HG03135 (cell line): Measurements from ENCODE around the gene DNM3.
"Not testable (repeated sequence)": the region's sequence is repeated elsewhere in the genome, so short reads cannot be mapped to it uniquely, and the experiment has no call there.

ENCODE experiments used
- ATAC-seq: cut with Tn5 transposase; IDR thresholded peaks from one replicate; pipeline ENCODE4 v1.9.1; 2021; ENCODE audit warnings: mild to moderate bottlenecking, moderate library complexity; ENCODE audit not compliant: unreplicated experiment

DNM3 gene

DNA sequence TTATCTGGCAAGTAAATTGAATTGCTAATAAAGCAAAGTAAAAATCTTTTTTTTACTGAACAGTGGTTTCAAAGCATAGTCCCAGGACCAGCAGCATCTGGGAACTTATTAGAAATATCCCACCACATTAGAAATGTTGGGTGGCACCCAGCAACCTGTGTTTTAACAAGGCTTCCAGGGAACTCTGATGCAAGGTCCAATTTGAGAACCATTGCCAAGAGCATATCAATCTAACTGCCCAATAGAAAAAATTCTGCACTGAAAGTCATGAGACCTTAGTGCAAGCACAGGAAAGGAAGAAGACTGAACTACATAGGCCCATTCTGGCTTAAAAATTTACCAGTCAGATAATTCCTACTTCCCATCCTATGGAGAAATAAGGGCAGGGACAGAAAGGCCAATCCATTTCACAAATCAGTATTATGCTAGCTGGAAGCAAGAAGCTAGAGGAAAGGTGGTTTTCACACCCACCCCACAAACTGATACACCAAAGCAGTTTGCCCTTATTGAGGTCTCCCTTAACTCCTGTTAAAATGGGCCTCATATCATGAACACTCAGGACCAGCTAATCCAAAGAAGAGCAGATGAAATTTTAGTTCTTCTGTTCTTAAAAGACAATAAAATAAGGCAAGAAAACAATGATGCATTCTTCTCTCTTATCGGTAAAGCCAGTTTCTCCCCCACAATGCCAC, 561.7 kb downstream of the DNM3 start:
- no peak for ATAC-seq

GRCh38 chr1:172404121-172404520, 562.8 kb downstream of the DNM3 start:
- no peak for ATAC-seq

- no peak for ATAC-seq
Measured at GRCh38 chr1:172405912-172406311, 564.6 kb downstream of the DNM3 start.

DNA sequence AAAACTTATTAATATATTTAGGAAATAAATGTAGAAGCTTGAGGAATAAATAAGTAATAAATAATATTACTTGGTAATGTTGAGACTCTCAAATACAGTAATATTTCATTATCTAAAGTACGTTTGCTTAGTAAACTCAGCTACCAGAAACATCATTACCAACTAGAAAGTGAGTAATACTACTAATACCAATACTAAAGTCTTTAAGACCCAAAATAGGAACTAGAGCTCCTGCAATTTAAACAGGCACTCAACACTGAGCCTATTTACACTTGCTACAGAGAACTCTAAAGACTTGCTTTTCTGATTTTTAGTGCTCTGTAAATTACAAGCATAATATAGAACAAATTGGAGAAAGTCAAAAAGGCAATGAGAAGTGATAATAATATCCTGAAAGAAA, 565.7 kb downstream of the DNM3 start:
- ATAC-seq, result no peak

DNA sequence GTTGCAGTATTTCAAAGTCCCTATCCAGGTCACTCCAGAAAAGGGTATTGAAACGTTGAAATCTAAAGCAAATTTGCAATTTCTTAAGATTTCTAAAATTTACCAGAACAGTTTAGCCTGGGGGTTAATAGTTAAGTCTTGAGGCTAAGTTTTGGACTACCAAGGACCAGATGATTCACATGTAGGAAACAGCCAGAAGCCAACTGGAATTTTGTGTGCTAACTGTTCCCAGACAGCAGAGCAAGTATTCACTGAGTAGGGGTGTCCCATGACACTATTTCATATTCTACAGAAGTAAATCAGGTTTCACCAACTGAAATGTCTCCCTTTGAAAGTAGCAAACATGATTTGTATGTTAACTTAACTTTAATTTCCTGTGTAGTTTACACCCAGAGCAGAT, 567.7 kb downstream of the DNM3 start:
- ATAC-seq, result no peak

DNA sequence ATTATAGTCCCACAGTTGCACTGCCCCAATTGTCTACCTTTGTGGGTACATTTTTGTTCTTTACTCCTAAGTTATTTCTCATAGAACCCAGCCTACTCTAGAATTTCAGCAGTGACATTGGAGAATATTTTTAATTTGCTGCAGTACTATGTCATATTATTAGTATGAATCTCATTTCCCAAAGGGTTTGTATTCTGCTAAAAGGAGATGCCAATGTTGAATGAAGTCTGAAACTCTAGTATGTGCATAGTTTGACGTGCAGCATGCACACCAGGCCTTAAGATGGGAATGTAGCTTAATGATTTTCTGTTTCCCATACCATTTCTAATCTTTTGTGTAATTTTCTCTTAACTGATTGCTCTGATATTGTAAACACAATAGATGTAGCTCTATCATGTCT, 568.7 kb downstream of the DNM3 start:
- no peak for ATAC-seq

DNA sequence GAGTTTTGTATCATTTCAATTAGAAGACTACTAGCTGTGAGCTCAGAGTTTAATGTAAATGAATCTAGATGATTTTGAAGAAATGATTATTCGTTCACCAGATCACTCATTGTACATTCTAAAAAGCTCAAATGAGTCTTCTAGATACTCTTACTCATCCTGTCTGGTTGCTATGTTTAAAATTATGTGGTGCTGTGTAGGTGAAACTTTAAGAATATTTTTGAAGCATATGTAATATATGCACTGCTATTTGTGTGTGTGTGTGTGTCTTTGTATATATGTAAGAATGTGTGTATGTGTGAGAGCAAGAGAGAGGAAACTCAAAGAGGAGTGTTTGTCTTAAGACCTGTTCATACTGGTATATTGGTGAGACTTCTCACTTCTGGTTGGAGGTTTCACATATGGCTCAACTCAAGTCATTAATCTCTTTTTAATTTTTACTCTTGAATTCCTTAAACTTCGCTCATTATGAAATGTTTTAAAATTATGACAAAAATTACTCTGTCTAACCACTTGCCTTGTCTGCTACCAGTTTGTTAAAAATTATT, 570.6 kb downstream of the DNM3 start:
- no peak for ATAC-seq

DNA sequence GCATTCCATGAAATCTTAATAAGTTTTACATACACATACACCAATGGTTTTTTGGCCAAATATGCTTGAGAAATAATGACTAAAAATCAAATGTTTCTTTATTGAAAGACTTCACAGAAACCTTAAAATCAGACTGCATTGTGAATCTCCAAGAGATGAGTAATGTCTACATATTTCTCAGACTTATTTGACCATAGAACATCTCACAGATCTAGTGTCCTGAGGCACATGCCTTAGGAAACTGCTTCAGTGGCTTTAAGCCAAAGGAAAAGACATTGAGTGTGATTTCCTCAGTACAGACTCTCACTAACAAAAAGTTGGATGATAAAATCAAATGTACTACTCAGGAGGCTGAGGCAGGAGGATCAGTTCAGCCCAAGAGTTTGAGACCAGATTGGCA, 573.0 kb downstream of the DNM3 start:
- ATAC-seq, result no peak

- ATAC-seq, result no peak
Measured at GRCh38 chr1:172416496-172417035, 575.3 kb downstream of the DNM3 start.

DNA sequence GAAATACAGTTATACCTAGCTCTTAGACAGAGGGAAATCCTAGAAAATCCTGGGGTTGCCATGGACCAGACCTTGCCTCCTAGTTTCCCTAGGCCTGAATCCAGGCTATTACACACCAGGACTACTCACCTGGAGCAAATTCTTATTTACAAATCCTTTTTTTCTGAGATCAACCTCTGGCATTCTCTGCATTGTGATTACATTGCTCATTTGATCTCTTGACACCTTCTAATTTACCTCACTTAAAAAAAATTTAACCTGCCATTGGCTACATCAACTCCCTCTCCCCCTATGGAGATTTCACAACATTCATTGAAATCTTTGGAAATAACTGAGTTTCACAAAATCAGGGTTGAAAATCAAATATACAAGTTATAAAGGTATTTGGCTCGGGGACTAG, 576.3 kb downstream of the DNM3 start:
- no peak for ATAC-seq

GRCh38 chr1:172420385-172420784, 579.1 kb downstream of the DNM3 start, which contains the start of gene C1orf105:
Gene C1orf105 (plus strand): TSS chr1:172420685. CDS start chr1:172420886, 201 bp downstream.
- ATAC-seq, result no peak

- no peak for ATAC-seq
Measured at GRCh38 chr1:172421974-172422604, 580.8 kb downstream of the DNM3 start.

GRCh38 chr1:172423336-172423735, 582.0 kb downstream of the DNM3 start:
- ATAC-seq, result no peak

- no peak for ATAC-seq
Measured at GRCh38 chr1:172425339-172425738, 584.0 kb downstream of the DNM3 start.

DNA sequence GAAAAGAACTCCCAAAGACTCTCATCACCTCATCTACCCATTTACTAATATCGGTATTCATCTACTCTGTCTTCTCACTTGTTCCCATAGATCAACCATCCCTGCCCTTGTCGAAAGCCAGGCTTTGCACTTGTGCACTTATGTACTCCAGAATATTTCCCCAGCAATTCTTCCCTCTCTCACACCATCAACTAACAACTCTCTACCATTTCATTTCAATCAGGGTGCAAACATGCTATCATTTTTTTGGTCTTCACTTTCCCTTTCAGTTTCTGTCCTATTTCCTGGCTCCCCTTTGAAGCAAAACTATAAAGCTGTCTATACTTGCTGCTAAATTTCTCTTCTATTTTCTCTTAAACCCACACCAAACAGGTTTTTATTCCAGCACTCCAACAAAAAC, 585.9 kb downstream of the DNM3 start:
- ATAC-seq, result no peak

DNA sequence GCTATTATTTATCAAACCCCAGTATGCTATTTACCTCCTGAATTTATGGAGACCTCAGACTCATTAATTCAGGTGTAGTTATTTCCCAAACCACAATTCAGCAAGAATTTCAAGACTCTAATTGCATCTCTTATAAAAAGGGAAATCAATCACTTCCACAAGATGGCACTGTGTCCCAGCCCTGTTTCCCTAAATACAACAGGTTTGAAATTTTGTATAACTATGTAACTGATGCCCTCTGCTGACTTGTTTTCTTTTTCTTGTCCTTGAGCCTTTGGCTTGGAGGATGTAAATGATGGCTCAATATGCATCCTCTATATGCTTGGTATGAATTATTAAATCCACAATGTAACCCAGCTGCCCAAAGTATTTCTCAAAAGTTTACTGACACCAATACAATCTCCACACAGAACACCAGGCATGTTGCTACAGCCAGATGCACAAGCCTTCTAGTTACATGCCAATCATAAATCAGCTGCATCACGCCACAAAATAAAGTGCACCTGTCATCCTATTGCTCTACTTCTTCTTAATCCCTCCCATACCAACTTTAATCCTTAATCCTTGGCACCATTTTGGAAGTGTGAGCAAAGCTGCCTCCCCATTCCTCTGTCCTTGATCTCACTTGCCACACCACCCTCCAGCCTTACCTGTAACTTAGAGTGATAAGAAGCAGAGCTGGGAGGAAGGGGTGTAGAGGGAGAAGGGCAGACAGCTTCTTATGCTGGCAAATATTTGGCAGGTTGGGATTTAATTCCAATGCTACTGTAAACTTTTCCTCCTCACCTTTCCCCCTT, 588.2 kb downstream of the DNM3 start:
- ATAC-seq, result no peak

DNA sequence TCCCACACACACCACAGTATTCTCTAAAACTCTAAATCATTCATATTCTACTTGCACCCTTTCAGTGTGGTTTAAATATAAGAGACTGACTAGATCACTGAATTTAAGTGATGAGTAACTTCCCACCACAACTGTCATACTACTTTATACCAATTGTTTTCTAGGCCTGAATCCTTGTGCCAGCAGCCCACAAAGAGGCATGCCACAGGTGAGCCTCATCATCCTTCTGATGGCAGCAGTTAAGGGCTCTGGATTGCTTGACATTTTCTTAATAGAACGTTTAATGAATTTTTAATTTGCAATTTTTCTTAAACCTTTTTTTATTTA, 588.8 kb downstream of the DNM3 start:
- ATAC-seq, result no peak

- ATAC-seq, result no peak
Measured at GRCh38 chr1:172431204-172431603, 589.9 kb downstream of the DNM3 start.

DNA sequence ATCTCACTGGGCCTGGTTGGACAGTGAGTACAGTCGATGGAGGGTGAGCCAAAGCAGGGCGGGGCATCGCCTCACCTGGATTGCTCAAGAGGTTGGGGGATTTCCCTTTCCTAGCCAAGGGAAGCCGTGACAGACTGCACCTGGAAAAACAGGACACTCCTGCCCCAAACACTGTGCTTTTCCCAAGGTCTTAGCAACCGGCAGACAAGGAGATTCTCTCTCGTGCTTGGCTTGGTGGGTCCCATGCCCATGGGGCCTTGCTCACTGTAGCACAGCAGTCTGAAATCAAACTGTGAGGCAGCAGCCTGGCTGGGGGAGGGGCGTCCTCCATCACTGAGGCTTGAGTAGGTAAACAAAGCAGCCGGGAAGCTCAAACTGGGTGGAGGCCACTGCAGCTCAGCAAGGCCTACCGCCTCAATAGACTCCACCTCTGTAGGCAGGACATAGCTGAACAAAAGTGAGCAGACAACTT, 590.5 kb downstream of the DNM3 start:
- no peak for ATAC-seq

DNA sequence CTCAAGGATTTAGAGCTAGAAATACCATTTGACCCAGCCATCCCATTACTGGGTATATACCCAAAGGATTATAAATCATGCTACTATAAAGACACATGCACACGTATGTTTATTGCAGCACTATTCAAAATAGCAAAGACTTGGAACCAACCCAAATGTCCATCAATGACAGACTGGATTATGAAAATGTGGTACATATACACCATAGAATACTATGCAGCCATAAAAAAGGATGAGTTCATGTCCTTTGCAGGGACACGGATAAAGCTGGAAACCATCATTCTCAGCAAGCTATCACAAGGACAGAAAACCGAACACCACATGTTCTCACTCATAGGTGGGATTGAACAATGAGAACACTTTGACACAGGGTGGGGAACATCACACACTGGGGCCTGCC, 595.9 kb downstream of the DNM3 start:
- not testable (repeated sequence) for ATAC-seq

GRCh38 chr1:172442404-172442803, 601.1 kb downstream of the DNM3 start:
- no peak for ATAC-seq
